ENCODE data around the gene ERC2.

The ERC2 gene

DNA sequence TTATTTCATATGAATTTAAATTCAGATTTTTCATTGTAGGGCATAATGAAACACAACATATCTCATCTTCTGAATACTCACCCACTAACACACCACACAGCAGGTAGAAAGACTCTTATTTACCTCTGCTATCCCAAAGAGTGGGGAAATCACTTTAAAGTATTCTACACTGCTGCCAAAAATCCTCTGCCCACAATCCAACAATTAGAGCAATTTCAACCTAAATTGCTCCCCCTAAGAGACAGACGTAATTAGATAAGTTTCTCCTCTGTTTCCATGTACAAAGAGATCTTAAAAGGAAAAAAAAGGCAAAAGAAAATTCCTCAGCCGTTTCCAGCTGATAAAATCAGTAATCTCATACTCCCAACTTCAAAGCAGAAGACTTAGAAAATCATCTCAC is 331.8 kb downstream of the ERC2 start:
- Histone ChIP-seq H3K4me3 (ENCODE audit: low read depth in 1 of 2, low read length in 2 of 2) (no peak overlapping the region), H3K27ac (ENCODE audit: low read depth, low read length) (no peak overlapping the region), H3K27me3 (ENCODE audit: control insufficient read depth in 1 of 2, insufficient read depth in 2 of 2, low read length in 2 of 2) (no peaks in the 10 kb centered on the region), H3K4me1 (ENCODE audit: control insufficient read depth in 1 of 2, insufficient read depth in 2 of 2, low read length in 2 of 2) (no peaks in the 10 kb centered on the region), H3K36me3 (ENCODE audit: control insufficient read depth in 1 of 2, insufficient read depth in 2 of 2, low read length in 2 of 2) (no peaks in the 10 kb centered on the region), H3K9ac (ENCODE audit: low read depth in 1 of 2, low read length in 2 of 2) (no peak overlapping the region), H3K9me3 (ENCODE audit: control insufficient read depth in 1 of 2, low read length in 2 of 2) (no peaks in the 10 kb centered on the region)

DNA sequence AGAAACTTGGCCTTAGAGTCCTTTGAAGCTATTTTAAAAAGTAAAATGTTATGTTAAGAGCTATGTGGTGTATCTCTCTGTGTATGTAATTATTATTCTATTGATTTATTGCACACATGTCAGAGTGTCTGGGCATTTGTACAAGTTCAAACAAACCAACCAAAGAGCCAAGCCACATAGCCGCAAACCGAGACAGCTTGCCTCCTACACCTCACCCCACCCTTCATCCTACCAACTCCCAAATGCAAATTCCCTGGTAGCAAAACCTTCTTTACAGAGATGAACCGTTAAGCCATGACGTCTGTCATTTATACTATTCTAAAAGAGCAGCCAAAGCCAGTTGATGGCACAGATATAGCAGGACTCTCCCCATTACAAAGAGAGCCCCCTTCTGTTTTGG is 332.3 kb downstream of the ERC2 start:
- Histone ChIP-seq H3K4me3 (ENCODE audit: low read depth in 1 of 2, low read length in 2 of 2) (no peak overlapping the region), H3K9ac (ENCODE audit: low read depth in 1 of 2, low read length in 2 of 2) (no peak overlapping the region), H3K9me3 (ENCODE audit: control insufficient read depth in 1 of 2, low read length in 2 of 2) (no peaks in the 10 kb centered on the region), H3K27me3 (ENCODE audit: control insufficient read depth in 1 of 2, insufficient read depth in 2 of 2, low read length in 2 of 2) (no peaks in the 10 kb centered on the region), H3K36me3 (ENCODE audit: control insufficient read depth in 1 of 2, insufficient read depth in 2 of 2, low read length in 2 of 2) (no peaks in the 10 kb centered on the region), H3K4me1 (ENCODE audit: control insufficient read depth in 1 of 2, insufficient read depth in 2 of 2, low read length in 2 of 2) (no peaks in the 10 kb centered on the region), H3K27ac (ENCODE audit: low read depth, low read length) (no peak overlapping the region)

DNA sequence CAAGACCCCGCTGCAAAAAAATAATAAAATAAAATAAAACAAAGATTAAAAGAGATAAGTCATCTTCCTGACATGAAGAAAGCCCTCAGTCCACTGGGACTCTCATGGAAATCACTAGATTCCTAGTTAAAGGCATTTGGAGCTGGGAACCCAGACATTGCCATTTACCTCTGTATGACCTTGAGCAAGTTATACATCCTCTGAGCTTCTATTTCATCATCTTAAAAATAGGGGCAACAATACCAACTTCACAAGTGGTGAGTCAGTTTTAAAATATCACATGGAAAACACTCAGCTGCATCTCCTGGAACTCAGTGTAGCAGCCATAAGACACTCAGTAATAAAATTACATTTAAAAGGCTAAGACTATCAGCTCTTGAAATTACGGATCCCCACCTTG is 334.8 kb downstream of the ERC2 start:
- H3K4me1 ChIP-seq (ENCODE audit: control insufficient read depth in 1 of 2, insufficient read depth in 2 of 2, low read length in 2 of 2): no peaks in the 10 kb centered on the region
- no peak overlapping the region for H3K27ac ChIP-seq (ENCODE audit: low read depth, low read length)
- no peaks in the 10 kb centered on the region for H3K9me3 ChIP-seq (ENCODE audit: control insufficient read depth in 1 of 2, low read length in 2 of 2)
- H3K4me3 ChIP-seq (ENCODE audit: low read depth in 1 of 2, low read length in 2 of 2): no peak overlapping the region
- H3K36me3 ChIP-seq (ENCODE audit: control insufficient read depth in 1 of 2, insufficient read depth in 2 of 2, low read length in 2 of 2): no peaks in the 10 kb centered on the region
- no peak overlapping the region for H3K9ac ChIP-seq (ENCODE audit: low read depth in 1 of 2, low read length in 2 of 2)
- H3K27me3 ChIP-seq (ENCODE audit: control insufficient read depth in 1 of 2, insufficient read depth in 2 of 2, low read length in 2 of 2): no peaks in the 10 kb centered on the region

DNA sequence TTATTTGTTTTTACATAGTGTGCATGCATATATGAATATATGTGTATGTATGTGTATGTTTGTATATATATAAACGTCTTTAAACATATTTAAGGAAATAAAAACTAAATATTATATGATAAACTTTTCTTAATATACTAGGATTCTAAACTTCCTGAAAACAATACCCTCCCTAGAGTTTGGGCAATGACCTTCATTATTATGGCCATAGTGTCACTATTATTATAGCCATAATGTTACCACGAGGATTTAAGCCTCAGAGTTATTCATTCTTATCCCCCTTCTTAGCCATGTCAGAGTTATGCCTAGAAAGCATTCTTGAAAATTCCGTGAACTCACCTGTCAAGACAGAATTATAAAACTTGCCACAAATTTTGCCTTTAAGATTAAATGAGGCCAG is 335.5 kb downstream of the ERC2 start:
- Histone ChIP-seq H3K36me3 (ENCODE audit: control insufficient read depth in 1 of 2, insufficient read depth in 2 of 2, low read length in 2 of 2) (no peaks in the 10 kb centered on the region), H3K4me1 (ENCODE audit: control insufficient read depth in 1 of 2, insufficient read depth in 2 of 2, low read length in 2 of 2) (no peaks in the 10 kb centered on the region), H3K27me3 (ENCODE audit: control insufficient read depth in 1 of 2, insufficient read depth in 2 of 2, low read length in 2 of 2) (no peaks in the 10 kb centered on the region), H3K9ac (ENCODE audit: low read depth in 1 of 2, low read length in 2 of 2) (no peak overlapping the region), H3K9me3 (ENCODE audit: control insufficient read depth in 1 of 2, low read length in 2 of 2) (no peaks in the 10 kb centered on the region), H3K4me3 (ENCODE audit: low read depth in 1 of 2, low read length in 2 of 2) (no peak overlapping the region), H3K27ac (ENCODE audit: low read depth, low read length) (no peak overlapping the region)

DNA sequence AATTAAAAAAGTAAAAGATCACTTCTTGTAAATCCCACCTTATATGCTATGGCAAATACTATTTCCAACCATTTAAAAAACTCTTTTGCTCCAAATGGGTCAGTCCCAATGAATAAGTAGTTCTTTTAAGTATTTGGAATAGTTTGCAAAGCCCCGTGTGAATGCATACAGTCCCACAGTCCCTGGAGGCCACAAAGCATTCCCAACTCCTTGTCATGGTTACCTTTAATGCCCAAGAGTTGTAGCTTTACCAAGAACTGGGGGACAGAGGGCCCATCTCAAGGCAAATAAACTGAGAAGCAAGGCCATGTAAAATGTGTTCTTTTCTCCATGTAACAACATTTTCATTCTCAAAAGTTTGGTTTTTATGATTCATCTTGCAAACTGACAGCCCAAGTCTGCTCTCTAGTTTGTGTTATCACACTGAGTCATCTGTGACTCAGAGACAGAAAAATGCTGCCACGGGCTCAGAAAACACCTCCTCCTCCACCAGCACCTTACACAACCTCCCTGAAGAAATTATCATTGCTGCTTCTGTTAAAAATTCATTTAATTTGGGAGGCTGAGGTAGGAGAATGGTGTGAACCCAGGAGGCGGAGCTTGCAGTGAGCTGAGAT is 336.2 kb downstream of the ERC2 start:
- Histone ChIP-seq H3K4me3 (ENCODE audit: low read depth in 1 of 2, low read length in 2 of 2) (no peak overlapping the region), H3K4me1 (ENCODE audit: control insufficient read depth in 1 of 2, insufficient read depth in 2 of 2, low read length in 2 of 2) (no peaks in the 10 kb centered on the region), H3K9ac (ENCODE audit: low read depth in 1 of 2, low read length in 2 of 2) (no peak overlapping the region), H3K9me3 (ENCODE audit: control insufficient read depth in 1 of 2, low read length in 2 of 2) (no peaks in the 10 kb centered on the region), H3K27me3 (ENCODE audit: control insufficient read depth in 1 of 2, insufficient read depth in 2 of 2, low read length in 2 of 2) (no peaks in the 10 kb centered on the region), H3K36me3 (ENCODE audit: control insufficient read depth in 1 of 2, insufficient read depth in 2 of 2, low read length in 2 of 2) (no peaks in the 10 kb centered on the region), H3K27ac (ENCODE audit: low read depth, low read length) (no peak overlapping the region)

DNA sequence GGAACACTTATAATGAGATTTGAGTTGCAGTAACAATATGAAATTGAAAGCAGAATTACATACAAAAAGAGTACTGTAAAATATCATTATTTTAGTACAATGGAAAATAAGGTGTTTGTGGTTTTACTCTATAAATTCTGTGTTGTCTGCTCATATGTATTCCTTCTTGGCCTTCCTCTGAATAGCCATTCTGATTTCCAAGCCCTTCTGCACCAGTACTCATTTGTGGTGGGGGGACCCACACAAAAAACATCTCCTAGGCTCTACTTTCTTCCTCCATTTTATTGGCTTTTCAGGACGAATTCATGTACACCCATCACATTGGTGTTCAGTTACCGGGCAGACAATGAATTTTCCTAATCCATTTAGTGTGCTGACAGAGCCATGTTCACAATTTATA is 338.2 kb downstream of the ERC2 start:
- H3K9me3 ChIP-seq (ENCODE audit: control insufficient read depth in 1 of 2, low read length in 2 of 2): no peaks in the 10 kb centered on the region
- no peak overlapping the region for H3K4me3 ChIP-seq (ENCODE audit: low read depth in 1 of 2, low read length in 2 of 2)
- no peak overlapping the region for H3K9ac ChIP-seq (ENCODE audit: low read depth in 1 of 2, low read length in 2 of 2)
- H3K27me3 ChIP-seq (ENCODE audit: control insufficient read depth in 1 of 2, insufficient read depth in 2 of 2, low read length in 2 of 2): no peaks in the 10 kb centered on the region
- no peaks in the 10 kb centered on the region for H3K36me3 ChIP-seq (ENCODE audit: control insufficient read depth in 1 of 2, insufficient read depth in 2 of 2, low read length in 2 of 2)
- H3K4me1 ChIP-seq (ENCODE audit: control insufficient read depth in 1 of 2, insufficient read depth in 2 of 2, low read length in 2 of 2): no peaks in the 10 kb centered on the region
- H3K27ac ChIP-seq (ENCODE audit: low read depth, low read length): no peak overlapping the region

DNA sequence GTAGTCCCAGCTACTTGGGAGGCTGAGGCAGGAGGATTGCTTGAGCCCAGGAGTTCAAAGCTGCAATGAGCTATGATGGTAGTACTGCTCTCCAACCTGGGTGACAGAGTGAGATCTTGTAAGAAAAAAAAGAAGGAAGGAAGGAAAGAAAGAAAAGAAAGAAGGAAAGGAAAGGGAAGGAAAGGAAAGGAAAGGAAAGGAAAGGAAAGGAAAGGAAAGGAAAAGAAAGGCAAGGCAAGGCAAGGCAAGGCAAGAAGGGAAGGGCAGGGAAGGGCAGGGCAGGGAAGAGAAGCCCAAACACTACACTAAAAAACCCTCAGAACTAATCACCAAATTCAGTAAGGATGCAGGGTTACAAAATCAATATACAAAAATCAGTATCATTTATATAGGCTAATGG is 341.6 kb downstream of the ERC2 start:
- no peak overlapping the region for H3K4me3 ChIP-seq (ENCODE audit: low read depth in 1 of 2, low read length in 2 of 2)
- no peaks in the 10 kb centered on the region for H3K36me3 ChIP-seq (ENCODE audit: control insufficient read depth in 1 of 2, insufficient read depth in 2 of 2, low read length in 2 of 2)
- no peak overlapping the region for H3K9ac ChIP-seq (ENCODE audit: low read depth in 1 of 2, low read length in 2 of 2)
- H3K27ac ChIP-seq (ENCODE audit: low read depth, low read length): no peak overlapping the region
- no peaks in the 10 kb centered on the region for H3K9me3 ChIP-seq (ENCODE audit: control insufficient read depth in 1 of 2, low read length in 2 of 2)
- H3K4me1 ChIP-seq (ENCODE audit: control insufficient read depth in 1 of 2, insufficient read depth in 2 of 2, low read length in 2 of 2): no peaks in the 10 kb centered on the region
- H3K27me3 ChIP-seq (ENCODE audit: control insufficient read depth in 1 of 2, insufficient read depth in 2 of 2, low read length in 2 of 2): no peaks in the 10 kb centered on the region

DNA sequence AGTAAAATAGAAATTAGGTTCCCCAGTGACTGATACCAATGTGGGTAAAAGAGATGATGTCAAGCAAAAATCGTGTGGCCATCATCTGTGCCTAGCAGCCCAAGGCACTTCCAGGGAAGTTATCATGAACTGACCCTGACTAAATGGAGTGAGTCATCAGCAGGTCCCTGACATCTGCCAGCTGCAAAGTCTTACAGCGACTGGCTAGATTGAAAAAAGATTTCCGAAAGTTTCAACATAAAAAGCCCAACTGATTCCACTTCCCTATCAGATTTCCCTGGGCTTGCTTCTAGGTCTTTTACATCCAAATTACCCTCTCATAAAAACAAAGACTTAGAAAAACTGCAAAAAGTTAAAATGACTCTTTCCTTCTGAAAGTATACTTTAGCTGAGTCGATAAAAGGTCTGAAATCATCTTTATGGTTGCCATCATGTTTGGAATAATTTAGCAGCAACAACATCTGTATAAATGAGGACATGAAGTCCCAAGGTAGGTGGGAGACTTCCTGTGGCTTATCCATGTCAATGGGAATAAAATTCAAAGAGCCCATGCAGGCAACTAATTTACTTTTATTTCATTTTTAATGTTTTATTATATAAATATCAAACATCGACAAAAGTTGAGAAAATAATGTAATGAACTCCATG is 342.8 kb downstream of the ERC2 start:
- H3K4me1 ChIP-seq (ENCODE audit: control insufficient read depth in 1 of 2, insufficient read depth in 2 of 2, low read length in 2 of 2): no peaks in the 10 kb centered on the region
- no peak overlapping the region for H3K27ac ChIP-seq (ENCODE audit: low read depth, low read length)
- H3K27me3 ChIP-seq (ENCODE audit: control insufficient read depth in 1 of 2, insufficient read depth in 2 of 2, low read length in 2 of 2): no peaks in the 10 kb centered on the region
- H3K4me3 ChIP-seq (ENCODE audit: low read depth in 1 of 2, low read length in 2 of 2): no peak overlapping the region
- no peak overlapping the region for H3K9ac ChIP-seq (ENCODE audit: low read depth in 1 of 2, low read length in 2 of 2)
- H3K36me3 ChIP-seq (ENCODE audit: control insufficient read depth in 1 of 2, insufficient read depth in 2 of 2, low read length in 2 of 2): no peaks in the 10 kb centered on the region
- H3K9me3 ChIP-seq (ENCODE audit: control insufficient read depth in 1 of 2, low read length in 2 of 2): no peaks in the 10 kb centered on the region

DNA sequence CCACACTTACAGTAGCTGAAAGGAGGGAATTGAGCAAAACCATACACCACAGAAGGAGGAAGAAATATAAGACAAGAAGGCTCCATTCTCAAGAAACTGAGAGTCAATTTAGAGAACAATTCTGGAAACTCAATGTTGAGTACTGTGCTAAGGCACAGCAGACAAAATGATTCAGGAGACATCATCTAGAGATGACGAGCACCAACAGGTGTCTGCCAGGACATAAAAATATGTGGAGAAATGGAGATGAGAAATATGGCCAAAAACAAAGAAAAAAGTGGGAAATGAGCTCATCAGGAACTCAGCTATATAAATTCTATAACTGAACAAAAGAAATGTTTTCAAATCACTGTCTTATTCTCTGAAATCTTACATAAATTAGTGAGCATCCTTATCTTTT is 343.7 kb downstream of the ERC2 start:
- Histone ChIP-seq H3K9ac (ENCODE audit: low read depth in 1 of 2, low read length in 2 of 2) (no peak overlapping the region), H3K4me1 (ENCODE audit: control insufficient read depth in 1 of 2, insufficient read depth in 2 of 2, low read length in 2 of 2) (no peaks in the 10 kb centered on the region), H3K4me3 (ENCODE audit: low read depth in 1 of 2, low read length in 2 of 2) (no peak overlapping the region), H3K27me3 (ENCODE audit: control insufficient read depth in 1 of 2, insufficient read depth in 2 of 2, low read length in 2 of 2) (no peaks in the 10 kb centered on the region), H3K9me3 (ENCODE audit: control insufficient read depth in 1 of 2, low read length in 2 of 2) (no peaks in the 10 kb centered on the region), H3K27ac (ENCODE audit: low read depth, low read length) (no peak overlapping the region), H3K36me3 (ENCODE audit: control insufficient read depth in 1 of 2, insufficient read depth in 2 of 2, low read length in 2 of 2) (no peaks in the 10 kb centered on the region)

DNA sequence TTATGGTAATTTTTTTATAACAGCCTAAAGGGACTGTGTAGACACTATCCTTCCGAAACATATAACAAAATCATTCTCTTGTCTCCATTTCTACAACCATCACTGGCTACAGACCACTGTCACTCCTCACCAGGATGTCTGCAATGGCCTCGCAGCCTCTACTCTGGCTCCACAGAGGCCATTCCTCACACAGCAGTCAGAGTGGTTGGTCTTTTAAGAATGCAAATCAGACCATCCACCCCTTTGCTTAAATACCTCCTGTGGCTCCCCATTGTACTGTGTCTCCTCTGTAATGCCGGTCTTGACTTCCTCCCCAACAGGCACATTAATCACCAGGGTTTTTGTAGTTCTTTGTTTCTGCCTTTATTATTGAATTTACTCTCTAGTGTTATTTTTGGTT is 344.8 kb downstream of the ERC2 start:
- no peak overlapping the region for H3K27ac ChIP-seq (ENCODE audit: low read depth, low read length)
- no peaks in the 10 kb centered on the region for H3K9me3 ChIP-seq (ENCODE audit: control insufficient read depth in 1 of 2, low read length in 2 of 2)
- no peaks in the 10 kb centered on the region for H3K27me3 ChIP-seq (ENCODE audit: control insufficient read depth in 1 of 2, insufficient read depth in 2 of 2, low read length in 2 of 2)
- no peak overlapping the region for H3K9ac ChIP-seq (ENCODE audit: low read depth in 1 of 2, low read length in 2 of 2)
- no peak overlapping the region for H3K4me3 ChIP-seq (ENCODE audit: low read depth in 1 of 2, low read length in 2 of 2)
- no peaks in the 10 kb centered on the region for H3K36me3 ChIP-seq (ENCODE audit: control insufficient read depth in 1 of 2, insufficient read depth in 2 of 2, low read length in 2 of 2)
- no peaks in the 10 kb centered on the region for H3K4me1 ChIP-seq (ENCODE audit: control insufficient read depth in 1 of 2, insufficient read depth in 2 of 2, low read length in 2 of 2)
